ENCODE measurements around the gene TEAD3. TPM values are rescaled to one million over a fixed set of nuclear protein-coding genes. Genes with fewer than 3 reads are reported as not detected.

Gene TEAD3
- total RNA-seq, 2 experiments from 2014 or later, result 0.13 to 0.23 TPM

DNA sequence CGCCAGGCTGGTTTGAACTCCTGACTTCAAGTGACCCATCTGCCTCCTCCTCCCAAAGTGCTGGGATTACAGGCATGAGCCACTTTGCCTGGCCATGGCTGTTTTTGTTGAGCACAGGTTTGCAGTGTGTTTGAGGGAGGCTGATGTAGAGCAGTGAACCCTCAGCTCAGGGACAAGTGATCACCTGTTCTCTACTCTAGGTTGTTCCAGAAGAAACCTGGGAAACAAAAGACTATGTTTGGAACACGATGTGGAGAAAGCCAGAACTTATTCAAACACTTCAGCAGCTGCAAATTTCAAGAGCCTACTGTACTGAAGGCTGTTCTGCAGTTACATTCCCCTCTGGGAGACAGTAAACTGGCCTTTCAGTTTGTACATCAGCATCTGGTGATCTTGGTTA lies 11.1 kb upstream of the TEAD3 start:
- Mint-ChIP-seq H3K4me1 (no peaks in the 10 kb centered on the region), H3K4me3 (no peak overlapping the region), H3K27ac (no peak overlapping the region), H3K9me3 (no peaks in the 10 kb centered on the region), H3K27me3 (peaks cover 24% of the 10 kb centered on the region), H3K36me3 (ENCODE audit: low read depth) (no peaks in the 10 kb centered on the region)
- POLR2A ChIA-PET, result no interaction called here
- no peak for DNase-seq
- CTCF ChIA-PET, result interaction anchor here (0.9 kb wide), 1 partner anchor 16 kb away, joined by 3 read pairs; no protein-coding TSS in a partner anchor

DNA sequence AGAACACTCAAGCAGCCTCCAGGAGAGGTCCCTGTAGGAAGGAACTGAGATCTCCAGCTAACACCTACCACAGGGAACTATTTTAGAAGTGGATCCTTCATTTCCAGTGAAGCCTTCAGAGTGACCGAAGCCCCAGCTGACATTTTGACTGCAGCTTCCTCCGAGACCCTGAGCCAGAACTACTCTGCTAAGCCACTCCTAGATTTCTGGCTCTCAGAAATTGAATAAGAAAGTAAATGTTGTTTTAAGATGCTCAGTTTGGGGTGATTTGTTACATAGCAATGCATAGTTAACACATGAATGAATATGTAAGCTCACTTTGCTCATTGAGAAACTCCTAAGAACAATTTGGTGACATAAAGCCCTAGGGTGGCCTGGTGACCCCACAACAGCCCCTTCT lies 10.3 kb upstream of the TEAD3 start:
- Mint-ChIP-seq H3K36me3 (ENCODE audit: low read depth) (no peaks in the 10 kb centered on the region), H3K27ac (no peak overlapping the region), H3K9me3 (no peaks in the 10 kb centered on the region), H3K4me3 (no peak overlapping the region), H3K27me3 (peaks cover 24% of the 10 kb centered on the region), H3K4me1 (no peaks in the 10 kb centered on the region)
- POLR2A ChIA-PET, result no interaction called here
- CTCF ChIA-PET, result interaction anchor here (0.6 to 0.7 kb wide), 2 partner anchors 15 to 257 kb away, joined by 3 to 5 read pairs; no protein-coding TSS in a partner anchor
- no peak for DNase-seq

DNA sequence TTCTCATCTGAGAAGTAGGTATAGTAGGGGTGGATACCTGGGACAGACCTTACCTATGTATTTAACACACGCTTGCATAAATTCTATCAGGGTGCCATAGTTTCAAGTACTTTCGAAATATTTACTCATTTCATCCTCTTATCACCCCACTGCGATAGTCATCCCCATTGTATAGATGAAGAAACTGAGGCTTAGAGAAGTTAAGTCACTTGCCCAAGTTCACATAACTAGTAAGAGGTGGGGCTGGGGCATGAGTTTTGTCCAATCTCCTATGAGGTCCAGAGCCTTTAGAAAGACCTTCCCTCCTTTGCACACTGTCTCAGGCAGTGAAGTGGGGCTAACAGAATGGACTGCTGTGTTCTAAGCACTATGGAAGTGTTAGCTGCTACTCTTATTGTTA lies 9.7 kb upstream of the TEAD3 start:
- H3K27me3 Mint-ChIP-seq, result peaks cover 28% of the 10 kb centered on the region

DNA sequence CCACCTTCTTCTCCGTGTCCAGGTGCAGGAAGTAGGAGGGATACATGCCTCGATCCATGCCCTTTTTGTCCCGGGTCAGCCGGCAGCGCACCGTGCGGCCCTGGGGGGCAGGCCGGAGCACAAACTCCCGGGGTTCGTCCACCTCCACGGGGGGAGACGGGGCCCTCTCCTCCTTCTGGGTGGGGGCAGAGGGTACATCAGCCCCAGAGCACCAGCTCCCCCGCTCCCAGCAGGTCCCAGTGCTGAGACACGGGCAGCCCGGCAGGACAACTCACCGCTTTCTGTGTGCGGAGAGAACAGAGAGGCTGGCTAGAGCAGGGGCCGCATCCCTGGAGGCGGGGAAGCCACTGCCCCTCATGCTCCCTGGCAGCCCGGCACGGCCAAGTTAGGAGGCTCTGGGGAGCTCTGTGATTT lies 9.1 kb upstream of the TEAD3 start:
- ChIA-PET CTCF (interaction anchor here (0.8 to 1.0 kb wide), 2 partner anchors 16 to 17 kb away, joined by 3 read pairs; no protein-coding TSS in a partner anchor), POLR2A (no interaction called here)
- Mint-ChIP-seq H3K36me3 (ENCODE audit: low read depth) (no peaks in the 10 kb centered on the region), H3K4me3 (no peak overlapping the region), H3K27ac (no peak overlapping the region), H3K9me3 (no peaks in the 10 kb centered on the region), H3K27me3 (peaks cover 26% of the 10 kb centered on the region), H3K4me1 (no peaks in the 10 kb centered on the region)
- no peak for DNase-seq

More for the DNA sequence above, 9.7 kb upstream of the TEAD3 start:
- DNase-seq, result no peak
- H3K36me3 Mint-ChIP-seq (ENCODE audit: low read depth), result no peaks in the 10 kb centered on the region
- H3K9me3 Mint-ChIP-seq, result no peaks in the 10 kb centered on the region
- CTCF ChIA-PET, result interaction anchor here (0.7 kb wide), 1 partner anchor 16 kb away, joined by 3 read pairs; no protein-coding TSS in a partner anchor
- H3K4me3 Mint-ChIP-seq, result no peak overlapping the region
- H3K4me1 Mint-ChIP-seq, result no peaks in the 10 kb centered on the region
- no peak overlapping the region for H3K27ac Mint-ChIP-seq
- POLR2A ChIA-PET, result no interaction called here

DNA sequence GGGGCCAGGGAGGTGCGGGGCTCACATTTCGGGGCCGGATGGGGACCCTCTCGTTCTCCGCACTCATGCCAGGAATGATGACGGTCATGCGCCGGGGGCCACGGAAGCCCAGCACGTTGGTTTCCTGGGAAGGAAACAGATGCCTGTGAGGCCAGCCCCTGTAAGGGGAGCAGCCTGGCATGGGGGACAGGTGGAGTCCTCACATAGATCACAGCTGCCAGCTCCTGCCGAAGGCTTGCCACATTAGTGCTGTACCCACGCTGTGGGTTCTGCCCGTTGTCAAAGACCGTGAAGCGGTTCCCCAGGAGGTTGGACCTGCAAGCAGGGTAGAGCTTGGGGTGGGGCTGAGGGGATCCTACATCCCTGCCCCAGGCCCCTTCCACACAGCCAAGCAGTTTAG lies 6.7 kb upstream of the TEAD3 start:
- Mint-ChIP-seq H3K4me1 (peaks cover 3% of the 10 kb centered on the region), H3K27me3 (peaks cover 31% of the 10 kb centered on the region), H3K36me3 (ENCODE audit: low read depth) (no peaks in the 10 kb centered on the region), H3K9me3 (no peaks in the 10 kb centered on the region), H3K27ac (no peak overlapping the region), H3K4me3 (no peak overlapping the region)
- CTCF ChIA-PET, result no interaction called here
- POLR2A ChIA-PET, result no interaction called here
- DNase-seq, result no peak

DNA sequence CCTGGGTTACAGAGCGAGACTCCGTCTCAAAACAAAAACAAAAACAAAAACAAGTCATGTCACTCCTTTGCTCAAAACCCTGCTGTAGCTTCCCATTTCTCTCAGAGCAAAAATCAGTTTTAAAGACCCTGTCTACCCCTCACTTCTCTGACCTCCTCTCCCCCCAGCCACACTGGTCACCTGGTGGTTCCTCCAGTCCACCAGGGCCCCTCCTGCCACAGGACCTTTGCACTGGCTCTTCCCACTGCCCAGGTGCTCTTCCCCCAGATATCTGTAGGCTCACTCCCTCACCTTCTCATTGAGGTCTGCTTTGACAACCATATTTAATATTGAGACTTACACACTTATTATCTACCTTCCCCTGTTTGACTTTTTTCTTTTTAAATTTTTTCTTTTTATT lies 4.9 kb upstream of the TEAD3 start:
- H3K27ac Mint-ChIP-seq, result no peak overlapping the region
- no peaks in the 10 kb centered on the region for H3K9me3 Mint-ChIP-seq
- ChIA-PET CTCF (interaction anchor here (0.8 kb wide), 1 partner anchor 21 kb away, joined by 3 read pairs; no protein-coding TSS in a partner anchor), POLR2A (no interaction called here)
- no peak for DNase-seq
- H3K4me3 Mint-ChIP-seq, result no peak overlapping the region
- no peaks in the 10 kb centered on the region for H3K36me3 Mint-ChIP-seq (ENCODE audit: low read depth)
- peaks cover 6% of the 10 kb centered on the region for H3K4me1 Mint-ChIP-seq
- H3K27me3 Mint-ChIP-seq, result peaks cover 35% of the 10 kb centered on the region

DNA sequence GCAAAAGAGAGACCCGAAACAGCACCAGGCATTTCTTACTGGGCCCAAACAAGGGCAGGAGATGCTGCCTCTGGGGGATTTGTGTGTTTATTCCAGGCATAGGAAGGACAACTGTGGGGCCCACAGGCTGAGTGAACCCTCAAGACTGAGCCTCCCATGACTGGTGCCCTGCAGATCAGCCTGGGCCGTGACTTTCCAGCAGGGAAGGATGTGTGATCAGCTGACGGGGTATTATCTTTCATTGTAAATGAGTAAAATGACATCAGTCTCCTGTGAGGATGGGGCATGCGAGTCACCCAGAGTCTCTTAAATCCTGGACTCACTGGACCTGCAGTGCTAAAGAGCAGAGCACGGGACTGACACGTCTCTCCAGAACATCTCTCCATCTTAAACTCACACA lies 3.9 kb upstream of the TEAD3 start:
- CTCF ChIA-PET, result interaction anchor here (0.7 kb wide), 1 partner anchor 22 kb away, joined by 4 read pairs; no protein-coding TSS in a partner anchor

DNA sequence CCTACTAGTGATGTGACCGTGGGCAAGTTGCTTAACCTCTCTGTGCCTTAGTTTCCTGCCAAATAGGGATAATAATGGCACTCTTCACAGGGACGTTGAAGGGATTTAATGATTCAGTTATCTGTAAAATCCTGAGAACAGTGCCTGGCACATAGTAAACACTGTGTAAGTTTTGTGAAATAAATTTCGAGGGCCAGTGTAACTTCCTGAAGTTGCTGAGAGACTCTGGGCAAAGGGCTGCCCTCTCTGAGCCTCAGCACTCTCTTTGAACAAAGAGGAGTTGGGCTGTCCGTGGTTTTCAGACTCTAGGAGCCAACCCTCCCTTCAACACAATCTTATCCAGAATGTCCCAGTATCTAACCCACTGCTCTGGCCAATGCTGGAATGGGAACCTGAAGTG lies 2.5 kb upstream of the TEAD3 start:
- Mint-ChIP-seq H3K9me3 (no peaks in the 10 kb centered on the region), H3K27me3 (peaks cover 42% of the 10 kb centered on the region), H3K4me3 (no peak overlapping the region), H3K27ac (no peak overlapping the region), H3K36me3 (ENCODE audit: low read depth) (no peaks in the 10 kb centered on the region), H3K4me1 (peaks cover 10% of the 10 kb centered on the region)
- no peak for DNase-seq
- POLR2A ChIA-PET, result interaction anchor here (1.0 kb wide), 1 partner anchor 204 kb away, joined by 3 read pairs; no protein-coding TSS in a partner anchor
- CTCF ChIA-PET, result no interaction called here

More for the DNA sequence above, 3.9 kb upstream of the TEAD3 start:
- Mint-ChIP-seq H3K27ac (no peak overlapping the region), H3K27me3 (peaks cover 35% of the 10 kb centered on the region), H3K36me3 (ENCODE audit: low read depth) (no peaks in the 10 kb centered on the region), H3K4me1 (peaks cover 6% of the 10 kb centered on the region), H3K4me3 (no peak overlapping the region), H3K9me3 (no peaks in the 10 kb centered on the region)
- POLR2A ChIA-PET, result interaction anchor here (0.5 kb wide), 1 partner anchor 61 kb away, joined by 3 read pairs; no protein-coding TSS in a partner anchor
- DNase-seq, result no peak

DNA sequence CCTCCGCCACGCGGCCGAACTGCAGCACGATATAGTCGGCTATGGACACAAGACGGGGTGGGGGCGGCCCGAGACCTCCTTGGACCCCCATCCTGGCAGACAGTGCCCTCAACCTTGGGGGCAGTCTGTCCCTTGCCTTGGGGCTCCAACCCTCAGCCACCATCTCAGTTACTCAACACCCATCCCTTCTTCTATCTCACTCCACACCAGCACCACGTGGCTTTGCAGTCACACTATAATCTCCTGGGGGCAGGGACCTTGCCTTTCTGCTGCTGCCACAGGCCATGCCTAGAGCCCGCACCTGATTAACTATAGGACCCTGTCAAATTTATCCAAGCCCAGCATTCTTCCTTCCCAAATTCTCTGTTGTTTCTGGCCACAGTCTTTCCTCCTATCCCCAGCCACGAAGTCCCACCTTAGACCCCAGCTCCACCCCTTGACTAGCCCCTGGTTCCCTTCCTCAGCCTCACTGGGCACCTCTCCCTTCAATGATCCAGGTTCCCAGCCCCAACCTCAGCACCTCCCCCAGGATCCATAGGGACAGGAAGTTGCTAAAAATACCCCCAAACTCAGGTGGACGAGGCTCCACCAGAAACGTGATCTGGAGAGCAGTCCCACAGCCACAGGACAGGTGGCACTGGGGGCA lies 1.7 kb upstream of the TEAD3 start:
- POLR2A ChIA-PET, result interaction anchor here (0.9 to 1.0 kb wide), 3 partner anchors 14 to 203 kb away, joined by 3 read pairs; partner anchors contain the start of gene DEF6
- Mint-ChIP-seq H3K36me3 (ENCODE audit: low read depth) (no peaks in the 10 kb centered on the region), H3K4me3 (peak overlapping the region; percentile 67), H3K27ac (no peak overlapping the region), H3K4me1 (peaks cover 13% of the 10 kb centered on the region), H3K9me3 (no peaks in the 10 kb centered on the region), H3K27me3 (peaks cover 42% of the 10 kb centered on the region)
- DNase-seq, result no peak
- CTCF ChIA-PET, result interaction anchor here (0.6 kb wide), 1 partner anchor 32 kb away, joined by 3 read pairs; no protein-coding TSS in a partner anchor

DNA sequence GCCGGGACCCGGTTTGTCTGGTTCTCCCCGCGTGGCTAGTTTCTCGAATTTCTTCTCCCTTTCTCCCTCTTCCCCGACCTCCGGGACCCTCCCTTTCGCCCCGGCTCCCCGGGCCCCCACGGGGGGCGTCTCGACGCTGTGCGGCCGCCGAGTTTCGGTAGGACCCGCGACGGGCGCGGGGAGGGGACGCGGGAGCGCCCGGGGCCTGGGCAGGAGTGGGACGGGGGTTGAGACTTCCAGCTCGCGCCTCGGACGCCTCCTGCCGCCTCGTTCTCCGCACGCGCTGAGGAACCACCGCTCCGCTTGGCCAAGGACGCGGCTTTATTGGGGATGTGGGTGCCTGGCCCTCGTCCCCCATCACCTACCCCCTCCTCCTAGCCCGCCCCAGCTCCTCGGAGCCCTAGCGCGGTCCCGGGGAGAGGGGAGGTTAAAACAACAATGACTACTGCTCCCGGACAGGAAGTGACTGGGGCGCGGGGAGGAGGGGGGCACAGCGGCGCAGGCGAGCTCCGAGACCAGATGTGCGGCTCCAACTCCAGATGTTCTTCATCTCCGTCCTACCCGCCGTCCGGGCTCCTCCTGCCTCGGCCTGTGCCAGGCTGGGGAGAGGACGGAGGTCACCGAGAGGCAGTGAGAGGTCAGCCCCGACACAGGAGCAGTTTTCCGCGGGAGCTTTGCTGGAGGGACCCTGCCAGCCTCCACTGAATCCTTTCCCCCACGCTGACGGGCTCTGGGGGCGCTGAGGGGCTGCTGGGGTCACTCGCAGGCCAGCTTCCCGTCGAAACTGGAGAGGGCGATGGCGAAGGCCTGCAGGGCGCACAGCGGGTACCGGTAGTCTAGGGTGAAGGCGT lies 917 bp upstream of the TEAD3 start:
- peak; percentile 49 for DNase-seq
- H3K4me3 Mint-ChIP-seq, result peak overlapping the region; percentile 67
- no peaks in the 10 kb centered on the region for H3K36me3 Mint-ChIP-seq (ENCODE audit: low read depth)
- H3K27me3 Mint-ChIP-seq, result peaks cover 40% of the 10 kb centered on the region
- peaks cover 13% of the 10 kb centered on the region for H3K4me1 Mint-ChIP-seq
- ChIA-PET POLR2A (interaction anchor here (0.9 to 1.0 kb wide), 4 partner anchors 13 to 200 kb away, joined by 3 to 4 read pairs (median 3); partner anchors contain the start of gene DEF6), CTCF (interaction anchor here (0.6 to 0.8 kb wide), 2 partner anchors 33 to 156 kb away, joined by 3 read pairs; no protein-coding TSS in a partner anchor)
- no peak overlapping the region for H3K27ac Mint-ChIP-seq
- H3K9me3 Mint-ChIP-seq, result no peaks in the 10 kb centered on the region

DNA sequence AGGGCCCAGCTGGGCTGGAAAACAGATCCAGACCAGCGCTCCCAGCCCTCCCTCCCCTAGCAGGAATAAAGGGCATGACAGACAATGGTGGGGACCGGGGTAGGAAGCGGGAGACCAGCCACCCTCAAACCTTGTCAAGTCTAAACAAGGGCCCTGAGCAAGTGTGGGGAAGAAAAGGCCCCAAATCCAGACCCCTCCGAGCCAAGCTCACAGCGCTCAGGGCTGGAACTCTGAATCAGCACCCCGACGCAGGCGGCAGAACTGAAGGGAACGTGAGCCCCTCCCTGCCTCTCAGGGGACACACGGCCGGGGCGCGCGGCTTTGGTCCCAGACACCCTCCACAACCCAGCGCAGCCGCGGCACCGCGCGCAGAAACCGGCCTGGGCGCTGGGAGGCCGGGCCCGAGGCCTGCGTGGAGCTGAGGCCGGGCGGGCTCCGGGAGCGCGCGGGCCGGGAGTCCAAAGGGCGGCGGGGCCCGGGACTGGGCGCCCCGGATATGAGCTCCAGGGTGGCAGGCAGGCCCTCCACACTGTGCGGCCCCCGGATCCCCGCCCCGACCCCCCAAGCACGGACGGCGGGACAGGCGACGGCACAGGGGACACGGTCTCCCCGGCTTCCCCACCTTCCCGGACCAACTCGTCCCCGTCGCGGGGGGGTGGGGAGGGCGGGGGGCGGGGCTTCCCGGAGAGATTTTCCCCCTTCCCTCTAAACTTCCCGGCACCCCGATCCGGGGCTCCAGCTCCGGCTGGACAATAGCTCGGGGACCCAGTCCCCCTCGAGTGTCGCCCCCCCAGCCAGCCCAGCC lies 641 bp downstream of the TEAD3 start:
- Mint-ChIP-seq H3K27ac (no peak overlapping the region), H3K36me3 (ENCODE audit: low read depth) (no peaks in the 10 kb centered on the region), H3K27me3 (peaks cover 36% of the 10 kb centered on the region), H3K4me3 (peak overlapping the region; percentile 64), H3K4me1 (peaks cover 13% of the 10 kb centered on the region), H3K9me3 (no peaks in the 10 kb centered on the region)
- ChIA-PET POLR2A (no interaction called here), CTCF (no interaction called here)
- DNase-seq, result no peak

DNA sequence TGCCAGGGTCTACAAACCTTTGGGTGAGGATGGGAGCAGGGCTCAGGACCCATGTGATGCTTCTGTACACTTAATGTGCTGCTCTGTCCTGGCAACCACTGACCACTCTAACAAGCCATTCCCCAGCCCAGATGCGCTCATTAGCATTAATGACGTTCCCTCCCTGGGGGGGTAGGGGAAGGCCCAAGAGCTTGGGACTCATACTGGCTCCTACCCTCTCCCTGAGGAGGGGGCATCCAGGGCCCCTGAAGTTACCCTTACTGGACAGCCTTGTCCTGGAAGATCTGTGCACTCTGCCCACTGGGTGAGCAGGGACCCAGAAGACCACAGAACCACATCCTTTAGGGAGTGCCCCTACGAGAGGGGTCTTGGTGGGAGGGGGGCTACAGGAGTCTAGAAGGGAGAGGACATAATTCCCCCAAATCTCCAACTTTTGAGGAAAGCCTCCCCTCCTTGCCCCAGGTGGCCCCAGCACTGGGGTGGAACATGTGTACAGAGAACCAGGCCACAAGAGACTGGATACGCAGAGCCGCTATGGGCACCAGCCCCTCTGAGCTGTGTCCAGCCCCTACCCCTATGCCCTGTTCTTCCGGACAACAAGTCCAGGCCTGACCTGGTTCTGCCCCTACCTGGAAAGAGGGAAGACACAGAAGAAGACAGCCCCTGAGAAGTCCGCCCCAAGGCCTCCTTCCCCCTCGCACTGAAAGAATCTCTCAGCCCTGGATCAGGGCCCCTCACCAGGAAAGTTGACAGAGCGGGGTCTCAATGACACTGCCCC lies 1.4 kb downstream of the TEAD3 start:
- Mint-ChIP-seq H3K4me3 (peak overlapping the region; percentile 64), H3K27me3 (peaks cover 33% of the 10 kb centered on the region), H3K27ac (no peak overlapping the region), H3K9me3 (no peaks in the 10 kb centered on the region), H3K36me3 (ENCODE audit: low read depth) (no peaks in the 10 kb centered on the region), H3K4me1 (peaks cover 13% of the 10 kb centered on the region)
- no peak for DNase-seq
- ChIA-PET POLR2A (interaction anchor here (1.0 kb wide), 1 partner anchor 25 kb away, joined by 3 read pairs; no protein-coding TSS in a partner anchor), CTCF (no interaction called here)
